ENCODE results near the gene MYL12A. TPM values are rescaled to one million over a fixed set of nuclear protein-coding genes. Genes with fewer than 3 reads are reported as not detected.
A peak's percentile ranks its signal among the peaks of the same experiment; 100 is the strongest.

The MYL12A gene
- total RNA-seq, 4 donors from 2014 or later, result 306 to 544 (median 331) TPM

GRCh38 chr18:3251249-3251962 lies 3.8 kb downstream of the MYL12A start:
- H3K4me1 ChIP-seq, result peaks cover 9 to 35% of the 10 kb centered on the region in 2 donors
- TF ChIP-seq, protein P1, sequence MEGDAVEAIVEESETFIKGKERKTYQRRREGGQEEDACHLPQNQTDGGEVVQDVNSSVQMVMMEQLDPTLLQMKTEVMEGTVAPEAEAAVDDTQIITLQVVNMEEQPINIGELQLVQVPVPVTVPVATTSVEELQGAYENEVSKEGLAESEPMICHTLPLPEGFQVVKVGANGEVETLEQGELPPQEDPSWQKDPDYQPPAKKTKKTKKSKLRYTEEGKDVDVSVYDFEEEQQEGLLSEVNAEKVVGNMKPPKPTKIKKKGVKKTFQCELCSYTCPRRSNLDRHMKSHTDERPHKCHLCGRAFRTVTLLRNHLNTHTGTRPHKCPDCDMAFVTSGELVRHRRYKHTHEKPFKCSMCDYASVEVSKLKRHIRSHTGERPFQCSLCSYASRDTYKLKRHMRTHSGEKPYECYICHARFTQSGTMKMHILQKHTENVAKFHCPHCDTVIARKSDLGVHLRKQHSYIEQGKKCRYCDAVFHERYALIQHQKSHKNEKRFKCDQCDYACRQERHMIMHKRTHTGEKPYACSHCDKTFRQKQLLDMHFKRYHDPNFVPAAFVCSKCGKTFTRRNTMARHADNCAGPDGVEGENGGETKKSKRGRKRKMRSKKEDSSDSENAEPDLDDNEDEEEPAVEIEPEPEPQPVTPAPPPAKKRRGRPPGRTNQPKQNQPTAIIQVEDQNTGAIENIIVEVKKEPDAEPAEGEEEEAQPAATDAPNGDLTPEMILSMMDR (IDR thresholded peaks at IDR 0.05), result no peak
- no peak for TF ChIP-seq POLR2A (IDR thresholded peaks at IDR 0.05)
- H3K9me3 ChIP-seq, result no peaks in the 10 kb centered on the region
- H3K4me3 ChIP-seq (replicated peaks in 1 of 3), result no peak overlapping the region
- intact Hi-C loops (cut with DNase I), result no loop called here
- H3K27me3 ChIP-seq, result no peaks in the 10 kb centered on the region
- DNase-seq, result no peak
- 73 to 77% methylated on average over 8 of the region's 8 CpGs for whole genome bisulfite sequencing, 2 donors
- peaks cover 27 to 37% of the 10 kb centered on the region in 2 donors for H3K36me3 ChIP-seq
- H3K27ac ChIP-seq, result no peak overlapping the region

- Histone ChIP-seq H3K36me3 (peaks cover 27 to 37% of the 10 kb centered on the region in 2 donors), H3K4me3 (replicated peaks in 1 of 3) (no peak overlapping the region), H3K27me3 (no peaks in the 10 kb centered on the region), H3K27ac (no peak overlapping the region), H3K4me1 (peaks cover 14 to 38% of the 10 kb centered on the region in 2 donors), H3K9me3 (no peaks in the 10 kb centered on the region)
- WGBS, 2 donors, result 75 to 79% methylated on average over 3 of the region's 3 CpGs
- DNase-seq, result no peak
- no peak for TF ChIP-seq POLR2A (IDR thresholded peaks at IDR 0.05)
- TF ChIP-seq, protein P1 (IDR thresholded peaks at IDR 0.05), result no peak
- intact Hi-C loops (cut with DNase I), result no loop called here
These were observed 4.3 kb downstream of the MYL12A start for GRCh38 chr18:3251963-3252277.

- WGBS, 2 donors, result 88 to 93% methylated on average over 1 of the region's 1 CpG
- H3K9me3 ChIP-seq, result no peaks in the 10 kb centered on the region
- no peak for TF ChIP-seq POLR2A (IDR thresholded peaks at IDR 0.05)
- TF ChIP-seq, protein P1 (IDR thresholded peaks at IDR 0.05), result no peak
- H3K27me3 ChIP-seq, result no peaks in the 10 kb centered on the region
- peaks cover 24 to 47% of the 10 kb centered on the region in 2 donors for H3K4me1 ChIP-seq
- peaks cover 27 to 36% of the 10 kb centered on the region in 2 donors for H3K36me3 ChIP-seq
- H3K27ac ChIP-seq, result no peak overlapping the region
- intact Hi-C loops (cut with DNase I), result no loop called here
- DNase-seq, result no peak
- H3K4me3 ChIP-seq (replicated peaks in 1 of 3), result no peak overlapping the region
These were observed 5.2 kb downstream of the MYL12A start for GRCh38 chr18:3252843-3253242.

GRCh38 chr18:3254725-3255124 lies 7.1 kb downstream of the MYL12A start:
- intact Hi-C loops (cut with DNase I), result no loop called here
- H3K27me3 ChIP-seq, result no peaks in the 10 kb centered on the region
- peaks cover 27 to 33% of the 10 kb centered on the region in 2 donors for H3K36me3 ChIP-seq
- 89 to 90% methylated on average over 4 of the region's 4 CpGs for WGBS, 2 donors
- H3K4me1 ChIP-seq, result peaks cover 23 to 43% of the 10 kb centered on the region in 2 donors
- H3K27ac ChIP-seq, result peak overlapping the region in 2 of 3 donors; percentile 83 to 91
- no peak for DNase-seq
- H3K4me3 ChIP-seq (replicated peaks in 1 of 3), result no peak overlapping the region
- H3K9me3 ChIP-seq, result no peaks in the 10 kb centered on the region
- no peak for TF ChIP-seq POLR2A (IDR thresholded peaks at IDR 0.05)

- Histone ChIP-seq H3K4me1 (peaks cover 23 to 42% of the 10 kb centered on the region in 2 donors), H3K9me3 (no peaks in the 10 kb centered on the region), H3K4me3 (replicated peaks in 1 of 3) (no peak overlapping the region), H3K27ac (peak overlapping the region; percentile 83 to 91 (median 84)), H3K36me3 (peaks cover 27 to 33% of the 10 kb centered on the region in 2 donors), H3K27me3 (no peaks in the 10 kb centered on the region)
- intact Hi-C loops (cut with DNase I), result no loop called here
- WGBS, 2 donors, result 73 to 79% methylated on average over 5 of the region's 5 CpGs
- no peak for DNase-seq
- TF ChIP-seq, protein P1 (IDR thresholded peaks at IDR 0.05), result no peak
- TF ChIP-seq POLR2A (IDR thresholded peaks at IDR 0.05), result no peak
These were observed 8.1 kb downstream of the MYL12A start for GRCh38 chr18:3255611-3256165.

Data from thyroid gland (tissue), 4 donors.